ENCODE data around the gene OGFOD1. TPM values are rescaled to one million over a fixed set of nuclear protein-coding genes. Genes with fewer than 3 reads are reported as not detected.

Gene OGFOD1
- total and polyA plus RNA-seq, 10 of the 15 experiments (the other 5 are each of a cell fraction or from before 2014, with no cell fraction given), result 31.4 to 119 (median 51.6) TPM

DNA sequence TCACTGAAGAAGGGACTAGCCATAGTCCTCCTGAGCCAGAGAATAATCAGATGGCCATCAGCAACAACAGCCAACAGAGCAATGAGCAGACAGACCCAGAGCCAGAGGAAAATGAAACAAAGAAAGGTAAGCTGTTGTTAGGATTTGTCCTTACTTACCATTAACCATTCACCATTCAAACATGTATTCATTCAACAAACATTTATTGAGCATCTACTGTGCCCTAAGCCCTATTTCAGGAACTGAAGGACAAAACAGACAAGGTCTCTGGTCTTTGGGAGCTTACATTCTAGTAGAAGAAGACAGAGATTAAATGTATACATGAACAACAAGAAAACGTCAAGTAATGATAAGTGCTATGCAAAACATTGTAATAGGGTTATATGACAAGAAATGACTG is 19.3 kb downstream of the OGFOD1 start:
- no peaks in the 10 kb centered on the region for H4K20me1 ChIP-seq (ENCODE audit: control insufficient read depth, insufficient read depth)
- POLR2A ChIA-PET, result no interaction called here
- H3K27me3 ChIP-seq (replicated peaks in 1 of 2; ENCODE audit: control insufficient read depth in 2 of 2, insufficient read depth in 2 of 2, low read length in 1 of 2), result no peaks in the 10 kb centered on the region
- BruUV-seq (replicated peaks), result no TSS peak
- FAIRE-seq (no peak), DNase-seq (ENCODE audit: low read depth, low spot score) (no peak), ATAC-seq (no peak)
- no peaks in the 10 kb centered on the region for H3K9me3 ChIP-seq (replicated peaks; ENCODE audit: control insufficient read depth, insufficient read depth, low read length)
- SMC1A ChIA-PET (ENCODE audit: uncharacterized antibody, unreplicated experiment), result interaction anchor here (1.2 kb wide), 1 partner anchor 232 kb away, joined by 5 read pairs; no protein-coding TSS in a partner anchor
- H3K4me1 ChIP-seq (ENCODE audit: control insufficient read depth, insufficient read depth, low read length), result no peaks in the 10 kb centered on the region
- CTCF ChIA-PET, result no interaction called here
- no peak overlapping the region for H3K4me2 ChIP-seq (ENCODE audit: control insufficient read depth, insufficient read depth)
- intact Hi-C loops (cut with micrococcal nuclease; ENCODE audit: unreplicated experiment) (no loop called here), in situ Hi-C loops (cut with MboI) (no loop called here)
- H3K4me3 ChIP-seq, result no peak overlapping the region
- no peak overlapping the region for H3K9ac ChIP-seq (ENCODE audit: control insufficient read depth, insufficient read depth, low read length)
- H3K36me3 ChIP-seq (ENCODE audit: control insufficient read depth in 2 of 2, insufficient read depth in 2 of 2, low read length in 1 of 2), result peaks cover 5 to 47% of the 10 kb centered on the region in 2 experiments
- TF ChIP-seq ZBTB40 (IDR thresholded peaks at IDR 0.05; ENCODE audit: borderline replicate concordance) (no peak), TAF1 (IDR thresholded peaks at IDR 0.05; ENCODE audit: borderline replicate concordance, low read depth, low read length) (no peak), PKNOX1 (IDR thresholded peaks at IDR 0.05) (no peak)
- 95% methylated on average over 1 of the region's 1 CpG for WGBS (ENCODE audit: insufficient coverage, insufficient replicate concordance, low lambda C conversion rate, missing lambda C conversion rate)
- RAD21 ChIA-PET (ENCODE audit: unreplicated experiment), result no interaction called here
- H2AFZ ChIP-seq (ENCODE audit: control insufficient read depth, low read depth, low read length), result no peak overlapping the region
- no peaks in the 10 kb centered on the region for H3K79me2 ChIP-seq (ENCODE audit: control insufficient read depth, insufficient read depth, low read length)
- H3K27ac ChIP-seq (ENCODE audit: control insufficient read depth, insufficient read depth), result no peak overlapping the region

All from GM12878 (cell line).